ENCODE data around the gene CDS2. TPM values are rescaled to one million over a fixed set of nuclear protein-coding genes. Genes with fewer than 3 reads are reported as not detected.

CDS2 gene
- total and polyA plus RNA-seq, 2 of the 13 experiments (the other 11 are each of a cell fraction or from before 2014, with no cell fraction given), result 81.3 to 153 TPM

GRCh38 chr20:5150226-5151076 is 23.6 kb downstream of the CDS2 start (continued):
- TF ChIP-seq ZBTB49 (CRISPR knock-in tag; IDR thresholded peaks at IDR 0.05; ENCODE audit: borderline replicate concordance) (no peak), HMGA1 (CRISPR knock-in tag; conservative IDR thresholded peaks at IDR 0.05) (no peak), HOXA3 (CRISPR knock-in tag; IDR thresholded peaks at IDR 0.05) (peak; percentile 84), RBM22 (optimal IDR thresholded peaks at IDR 0.05; ENCODE audit: low read length) (peak; percentile 63), ZNF790 (CRISPR knock-in tag; IDR thresholded peaks at IDR 0.05; ENCODE audit: borderline replicate concordance) (no peak), ZNF160 (CRISPR knock-in tag; IDR thresholded peaks at IDR 0.05) (no peak), AFF4 (CRISPR knock-in tag; IDR thresholded peaks at IDR 0.05) (0 out of 2 replicates have a peak, but pooled peaks have one; percentile 31), DR1 (CRISPR knock-in tag; IDR thresholded peaks at IDR 0.05) (peak; percentile 65; the same call in 1 of the 2 replicates), ESRRA (CRISPR knock-in tag; IDR thresholded peaks at IDR 0.05; ENCODE audit: low read depth) (no peak), KDM1A (CRISPR knock-in tag; IDR thresholded peaks at IDR 0.05) (no peak; the same call in 1 of the 2 replicates), WIZ (CRISPR knock-in tag; IDR thresholded peaks at IDR 0.05) (no peak), CHCHD3 (CRISPR knock-in tag; IDR thresholded peaks at IDR 0.05) (no peak), PRPF4 (IDR thresholded peaks at IDR 0.05; ENCODE audit: low read depth, low read length, poor library complexity, severe bottlenecking) (no peak), ZNF615 (CRISPR knock-in tag; IDR thresholded peaks at IDR 0.05; ENCODE audit: borderline replicate concordance) (no peak), ZNF329 (CRISPR knock-in tag; IDR thresholded peaks at IDR 0.05; ENCODE audit: low read depth) (0 out of 2 replicates have a peak, but pooled peaks have one; percentile 30), ZNF292 (CRISPR knock-in tag; IDR thresholded peaks at IDR 0.05; ENCODE audit: borderline replicate concordance, low read depth) (peak; percentile 94; the same call in 1 of the 2 replicates), ZFX (CRISPR knock-in tag; IDR thresholded peaks at IDR 0.05; ENCODE audit: low read depth) (peak; percentile 96), RCOR2 (CRISPR knock-in tag; IDR thresholded peaks at IDR 0.05) (peak; percentile 82; the same call in 1 of the 2 replicates), FOSL1 (CRISPR knock-in tag; IDR thresholded peaks at IDR 0.05; ENCODE audit: borderline replicate concordance) (no peak), ZKSCAN8 (CRISPR knock-in tag; IDR thresholded peaks at IDR 0.05; ENCODE audit: borderline replicate concordance) (peak; percentile 72; the same call in 1 of the 2 replicates), POGK (CRISPR knock-in tag; conservative IDR thresholded peaks at IDR 0.05) (no peak), ZSCAN30 (CRISPR knock-in tag; IDR thresholded peaks at IDR 0.05) (no peak)

Measured in HepG2 (cell line).